Esophagus muscularis mucosa (tissue), 4 donors: ENCODE data around the gene ZNF169. TPM values are rescaled to one million over a fixed set of nuclear protein-coding genes. Genes with fewer than 3 reads are reported as not detected.
A peak's percentile ranks its signal among the peaks of the same experiment; 100 is the strongest.

Experiments
- DNase-seq: peaks from one replicate; pipeline ENCODE4 v3.0.0-alpha.2; 2017; ENCODE audit errors: extremely low spot score
- H3K27ac ChIP-seq, 4 donors: fragments of 200-600 bp; sonication (generic); replicated peaks in 1 of 4; 1 replicate in 3 of 4; 2 replicates in 1 of 4; pipeline ENCODE4 v1.5.1; 2016 to 2019; ENCODE audit warnings: mild to moderate bottlenecking in 1 of 4
- H3K27me3 ChIP-seq, 4 donors: fragments of 200-600 bp; sonication (generic); one replicate each; pipeline versions ENCODE4 v1.5.1 to v1.6.0; 2016 to 2019
- H3K36me3 ChIP-seq, 4 donors: fragments of 200-600 bp; sonication (generic); one replicate each; pipeline ENCODE4 v1.5.1; 2016 to 2019
- H3K4me1 ChIP-seq, 4 donors: fragments of 200-600 bp; sonication (generic); one replicate each; pipeline ENCODE4 v1.5.1; 2016 to 2019
- H3K4me3 ChIP-seq, 4 donors: fragments of 200-600 bp; sonication (generic); 1 replicate in 2 of 4; 2 replicates in 2 of 4; pipeline ENCODE4 v1.5.1; 2016 to 2019; ENCODE audit warnings: mild to moderate bottlenecking in 4 of 4, moderate library complexity in 1 of 4
- H3K9me3 ChIP-seq, 4 donors: fragments of 200-600 bp; sonication (generic); 1 replicate in 3 of 4; 2 replicates in 1 of 4; pipeline ENCODE4 v1.5.1; 2016 to 2019
- EP300 ChIP-seq: sonication (generic); formaldehyde crosslinking; IDR thresholded peaks from one replicate; pipeline ENCODE4 v1.6.1; 2017; ENCODE audit warnings: antibody characterized with exemption
- POLR2A ChIP-seq: fragments of 450-650 bp; IDR thresholded peaks from one replicate; pipeline ENCODE4 v1.6.1; 2017; ENCODE audit warnings: antibody characterized with exemption, moderate library complexity, mild to moderate bottlenecking, low read depth
- POLR2AphosphoS5 ChIP-seq, 2 donors: sonication (generic); formaldehyde crosslinking; IDR thresholded peaks; one replicate each; pipeline ENCODE4 v1.6.1; 2017; ENCODE audit warnings: antibody characterized with exemption in 2 of 2
- WGBS: methylation state at CpG from one replicate; pipeline ENCODE4 v1.1.5; 2018; 5-methylcytosine and 5-hydroxymethylcytosine counted together
- intact Hi-C: fragments of 100-400 bp; cut with DNase I; formaldehyde crosslinking; loops from one replicate; pipeline ENCODE4 v1.15.1; 2023
- total RNA-seq, 4 donors: library from RNA; depleted of rRNA; stranded (reverse); fragments of >200 nt; gene quantifications; one replicate each; pipeline versions ENCODE4 v1.1.0 to v1.2.1, GENCODE V29; 2016
- TF ChIP-seq, protein P1 (sequence below), 3 experiments: fragments of 200-600 bp in 2 of 3; fragments of 450-650 bp in 1 of 3; sonication (generic) in 2 of 3; IDR thresholded peaks; one replicate each; pipeline ENCODE4 v1.5.1; 2017 to 2019; ENCODE audit warnings: antibody characterized with exemption in 3 of 3, mild to moderate bottlenecking in 2 of 3, moderate library complexity in 1 of 3

The ZNF169 gene
- 1 to 10 TPM; 3.7 to 5.3 (median 4.3) TPM for total RNA-seq

DNA sequence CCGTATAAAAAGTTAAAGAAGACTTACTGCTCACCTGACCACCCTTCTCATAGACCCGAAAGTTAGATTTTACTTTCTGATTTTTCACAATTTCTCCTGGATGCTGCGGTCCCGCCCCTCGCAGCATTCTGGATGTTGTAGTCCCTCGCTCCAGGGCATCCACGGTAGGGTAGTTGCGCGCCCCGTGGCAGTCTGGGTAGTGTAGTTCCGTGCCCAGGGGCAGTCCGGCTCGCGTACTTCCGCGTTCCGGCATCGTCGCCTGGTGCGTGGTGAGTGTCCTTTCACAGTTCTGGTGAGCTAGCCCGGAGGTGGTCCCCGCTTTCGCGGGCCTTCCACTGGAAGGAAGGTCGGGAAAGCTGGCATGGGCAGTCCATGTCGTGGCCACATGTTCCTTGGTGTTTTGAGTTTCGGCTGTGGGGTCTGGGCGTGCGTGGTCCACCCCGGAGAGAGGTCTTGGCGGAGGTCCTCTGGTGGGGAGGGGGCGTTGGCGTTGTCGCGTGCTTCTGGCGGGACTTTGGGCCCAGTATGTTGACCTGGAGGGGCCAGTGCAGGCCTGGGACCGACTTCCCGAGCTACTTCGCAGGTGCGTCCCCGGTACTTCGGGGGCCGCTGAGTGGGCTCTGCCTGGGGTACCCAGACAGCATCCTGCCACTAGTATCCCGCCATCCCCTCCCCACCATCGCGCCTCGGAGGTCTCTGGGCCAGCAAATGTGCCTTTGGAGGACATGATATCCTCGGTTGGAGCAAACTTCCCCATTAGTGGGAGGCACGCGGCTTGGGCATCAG, at the start of gene ZNF169:
TSS of gene ZNF169 (plus strand) at position 222 of the 786 bp plus-strand sequence. CDS start 19,515 bp downstream, outside the sequence.
- Histone ChIP-seq H3K27ac (peak within 1 kb of the TSS; percentile 62 to 70 (median 66)), H3K4me3 (peak within 1 kb of the TSS; percentile 65 to 76 (median 74))
- TF ChIP-seq POLR2A: no peak
- peak; percentile 84 to 86 for TF ChIP-seq POLR2AphosphoS5 (IDR thresholded peaks at IDR 0.05)

DNA sequence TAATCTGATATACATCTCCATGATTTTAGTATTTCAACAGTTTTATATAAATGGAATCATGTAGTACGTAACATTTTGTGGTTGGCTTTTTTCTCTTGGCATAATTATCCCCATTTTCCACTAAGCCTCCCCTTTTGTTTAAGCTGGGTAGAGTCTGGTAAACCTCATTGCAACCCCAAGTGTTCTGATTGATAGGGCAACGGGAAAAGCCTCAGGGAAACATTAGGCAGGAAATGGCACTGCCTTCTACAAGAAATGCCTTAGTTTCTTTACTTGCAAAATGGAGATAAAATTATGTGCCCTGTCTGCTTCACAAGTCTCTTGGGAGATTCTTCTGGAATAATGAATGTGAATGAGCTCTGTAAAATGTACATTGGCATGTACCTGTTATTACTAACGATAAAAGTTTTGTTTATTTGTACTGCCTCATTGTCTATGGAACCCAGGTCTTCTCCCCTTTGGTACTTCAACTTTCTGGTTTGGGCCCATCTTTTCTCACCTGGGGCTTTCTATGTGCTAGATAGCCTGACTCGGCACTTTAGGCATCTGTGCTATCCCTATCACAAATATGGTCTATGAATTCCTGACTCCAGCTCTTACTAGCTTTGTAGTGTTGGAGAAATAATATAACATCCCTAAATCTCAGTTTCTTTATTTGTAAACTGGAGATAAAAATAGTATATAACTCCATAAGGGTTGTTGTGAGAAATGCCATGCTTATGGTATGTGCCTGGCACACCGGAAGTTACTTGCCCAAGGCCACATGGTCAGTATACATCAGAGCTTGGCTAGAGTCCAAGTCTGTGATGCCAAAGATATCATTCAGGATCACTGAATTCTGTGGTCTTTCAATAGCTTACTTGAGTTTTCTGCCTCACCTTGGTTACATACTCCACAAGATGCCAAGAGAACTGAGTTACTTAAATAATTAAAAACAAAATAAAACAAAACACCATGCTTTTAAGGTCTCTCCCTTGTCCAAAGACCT, 48.2 kb upstream of the ZNF169 start:
- TF ChIP-seq POLR2AphosphoS5 (IDR thresholded peaks at IDR 0.05) (no peak), POLR2A (no peak), EP300 (no peak)
- TF ChIP-seq, protein P1, sequence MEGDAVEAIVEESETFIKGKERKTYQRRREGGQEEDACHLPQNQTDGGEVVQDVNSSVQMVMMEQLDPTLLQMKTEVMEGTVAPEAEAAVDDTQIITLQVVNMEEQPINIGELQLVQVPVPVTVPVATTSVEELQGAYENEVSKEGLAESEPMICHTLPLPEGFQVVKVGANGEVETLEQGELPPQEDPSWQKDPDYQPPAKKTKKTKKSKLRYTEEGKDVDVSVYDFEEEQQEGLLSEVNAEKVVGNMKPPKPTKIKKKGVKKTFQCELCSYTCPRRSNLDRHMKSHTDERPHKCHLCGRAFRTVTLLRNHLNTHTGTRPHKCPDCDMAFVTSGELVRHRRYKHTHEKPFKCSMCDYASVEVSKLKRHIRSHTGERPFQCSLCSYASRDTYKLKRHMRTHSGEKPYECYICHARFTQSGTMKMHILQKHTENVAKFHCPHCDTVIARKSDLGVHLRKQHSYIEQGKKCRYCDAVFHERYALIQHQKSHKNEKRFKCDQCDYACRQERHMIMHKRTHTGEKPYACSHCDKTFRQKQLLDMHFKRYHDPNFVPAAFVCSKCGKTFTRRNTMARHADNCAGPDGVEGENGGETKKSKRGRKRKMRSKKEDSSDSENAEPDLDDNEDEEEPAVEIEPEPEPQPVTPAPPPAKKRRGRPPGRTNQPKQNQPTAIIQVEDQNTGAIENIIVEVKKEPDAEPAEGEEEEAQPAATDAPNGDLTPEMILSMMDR (IDR thresholded peaks at IDR 0.05): no peak
- peaks cover 0 to 7% (median 6%) of the 10 kb centered on the region in 4 donors for H3K4me1 ChIP-seq
- no peaks in the 10 kb centered on the region for H3K9me3 ChIP-seq
- intact Hi-C loops: loop anchor here (5.0 kb wide), 2 partner anchors 194 to 529 kb away; no protein-coding TSS in a partner anchor
- 86% methylated on average over 5 of the region's 5 CpGs for WGBS
- no peak overlapping the region for H3K27ac ChIP-seq
- H3K36me3 ChIP-seq: no peaks in the 10 kb centered on the region
- no peak overlapping the region for H3K4me3 ChIP-seq
- no peak for DNase-seq
- no peaks in the 10 kb centered on the region for H3K27me3 ChIP-seq

More for the DNA sequence above, at the start of gene ZNF169:
- DNase-seq: peak; percentile 96
- H3K36me3 ChIP-seq: peaks cover 0 to 4% (median 2%) of the 10 kb centered on the region in 4 donors
- no peaks in the 10 kb centered on the region for H3K27me3 ChIP-seq
- intact Hi-C loops: no loop called here
- WGBS: 1% methylated on average over 33 of the region's 50 CpGs
- H3K9me3 ChIP-seq: no peaks in the 10 kb centered on the region
- peaks cover 9 to 25% (median 18%) of the 10 kb centered on the region in 4 donors for H3K4me1 ChIP-seq

DNA sequence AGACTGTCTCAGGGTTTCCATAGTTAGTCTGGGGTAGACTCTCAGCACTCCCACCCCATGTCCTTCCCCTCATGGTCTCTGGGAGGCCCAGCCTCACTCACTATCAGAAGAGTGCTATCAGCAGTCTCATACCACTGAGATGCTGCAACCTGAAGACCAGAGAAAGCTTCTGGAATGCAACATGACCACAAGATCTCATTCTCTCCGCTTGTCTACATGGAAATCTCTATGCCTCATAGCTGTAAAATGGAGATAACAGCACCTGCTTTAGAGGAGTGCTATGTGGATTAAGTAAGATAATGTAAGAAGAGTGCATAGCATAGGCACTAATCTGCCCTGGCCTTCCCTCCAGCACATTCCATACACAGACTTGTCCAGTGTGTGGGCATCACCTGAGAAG, 47.0 kb upstream of the ZNF169 start:
- H3K27me3 ChIP-seq: no peaks in the 10 kb centered on the region
- no peak for DNase-seq
- H3K9me3 ChIP-seq: peaks cover 0 to 7% (median 2%) of the 10 kb centered on the region in 4 donors
- peaks cover 0 to 7% (median 6%) of the 10 kb centered on the region in 4 donors for H3K4me1 ChIP-seq
- H3K4me3 ChIP-seq: no peak overlapping the region
- 100% methylated on average over 1 of the region's 1 CpG for WGBS
- H3K27ac ChIP-seq: no peak overlapping the region
- no peaks in the 10 kb centered on the region for H3K36me3 ChIP-seq
- TF ChIP-seq EP300 (no peak), POLR2AphosphoS5 (IDR thresholded peaks at IDR 0.05) (no peak), POLR2A (no peak)
- TF ChIP-seq, protein P1 (IDR thresholded peaks at IDR 0.05): no peak
- intact Hi-C loops: loop anchor here (5.0 kb wide), 2 partner anchors 195 to 530 kb away; no protein-coding TSS in a partner anchor

DNA sequence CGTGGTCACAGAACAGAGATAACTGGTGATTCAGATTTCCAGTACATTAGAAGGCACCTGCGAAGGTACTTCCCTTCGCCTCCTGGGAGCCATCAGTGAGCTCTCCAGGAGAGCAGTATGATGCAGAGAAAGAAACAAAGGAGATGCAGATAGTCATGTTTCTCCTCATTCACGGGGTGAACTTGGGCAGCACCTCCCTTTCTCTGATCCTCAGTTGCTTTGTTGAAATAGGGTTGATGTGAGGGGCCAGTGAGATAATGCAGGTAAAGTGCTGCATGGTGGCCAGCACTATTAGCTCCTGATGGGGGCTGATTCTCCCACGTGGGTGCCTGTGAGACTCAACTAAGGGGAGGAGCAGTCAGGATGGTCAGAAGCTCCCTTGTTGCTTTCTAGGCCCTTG, 46.6 kb upstream of the ZNF169 start:
- intact Hi-C loops: loop anchor here (5.0 kb wide), 2 partner anchors 195 to 530 kb away; no protein-coding TSS in a partner anchor
- TF ChIP-seq EP300 (no peak), POLR2A (no peak), POLR2AphosphoS5 (IDR thresholded peaks at IDR 0.05) (no peak)
- TF ChIP-seq, protein P1 (IDR thresholded peaks at IDR 0.05): no peak
- no peak overlapping the region for H3K4me3 ChIP-seq
- peaks cover 0 to 7% (median 2%) of the 10 kb centered on the region in 4 donors for H3K9me3 ChIP-seq
- no peak for DNase-seq
- no peak overlapping the region for H3K27ac ChIP-seq
- H3K4me1 ChIP-seq: peaks cover 0 to 7% (median 6%) of the 10 kb centered on the region in 4 donors
- WGBS: 75% methylated on average over 5 of the region's 5 CpGs
- no peaks in the 10 kb centered on the region for H3K36me3 ChIP-seq
- no peaks in the 10 kb centered on the region for H3K27me3 ChIP-seq
